HEK293 (cell line): ENCODE results near the gene NAGPA.

Source experiments
- CTCF ChIA-PET: fragments of 350-600 bp; formaldehyde crosslinking; extraction: SDS; loops from one replicate; lab custom pipeline; 2021; ENCODE audit warnings: antibody characterized with exemption; lab: Yijun Ruan, JAX
- POLR2A ChIA-PET: fragments of 300-600 bp; formaldehyde crosslinking; extraction: SDS; loops from one replicate; lab custom pipeline; 2020; ENCODE audit warnings: antibody characterized with exemption, inconsistent platforms; lab: Yijun Ruan, JAX
- H3K27ac ChIP-seq: fragments of 200-500 bp; sonication (Bioruptor generic); 2 replicates; pipeline ENCODE4 v1.5.1; 2014; ENCODE audit warnings: low read depth, low read length, control low read depth, inconsistent platforms; ENCODE audit errors: extremely low read depth
- H3K36me3 ChIP-seq, 2 experiments: fragments of 200-500 bp in 1 of 2; sonication (Bioruptor generic) in 1 of 2; 1 replicate in 1 of 2; 2 replicates in 1 of 2; pipeline ENCODE4 v1.5.1; 2014 to 2017; ENCODE audit warnings: inconsistent platforms in 2 of 2, low read length in 2 of 2; ENCODE audit not compliant: control insufficient read depth in 2 of 2, insufficient read depth in 1 of 2
- H3K4me1 ChIP-seq: fragments of 200-500 bp; sonication (Bioruptor generic); 2 replicates; pipeline ENCODE4 v1.5.1; 2014; ENCODE audit warnings: mild to moderate bottlenecking, low read length, inconsistent platforms; ENCODE audit not compliant: control insufficient read depth, insufficient read depth
- H3K4me3 ChIP-seq: 2 replicates; pipeline ENCODE4 v1.5.1; 2011; ENCODE audit warnings: low read depth, mild to moderate bottlenecking, control low read depth, low read length, moderate library complexity
- H3K9me3 ChIP-seq: fragments of 200-500 bp; sonication (Bioruptor generic); 2 replicates; pipeline ENCODE4 v1.5.1; 2014; ENCODE audit warnings: low read depth, low read length, inconsistent platforms; ENCODE audit not compliant: control insufficient read depth, insufficient read depth
- EGR2 ChIP-seq: fragments of 450-650 bp; formaldehyde crosslinking; IDR thresholded peaks from 2 replicates; pipeline ENCODE4 v1.5.1; 2016; ENCODE audit warnings: low read depth, missing biosample characterization, missing genetic modification characterization
- ZBTB7A ChIP-seq: fragments of 450-650 bp; formaldehyde crosslinking; IDR thresholded peaks from 2 replicates; pipeline ENCODE4 v1.5.1; 2016; ENCODE audit warnings: low read depth, missing biosample characterization, missing genetic modification characterization
- ZFP41 ChIP-seq: fragments of 450-650 bp; formaldehyde crosslinking; IDR thresholded peaks from 2 replicates; pipeline ENCODE4 v1.5.1; 2016; ENCODE audit warnings: missing biosample characterization, missing genetic modification characterization, borderline replicate concordance
- ZNF155 ChIP-seq: fragments of 450-650 bp; formaldehyde crosslinking; IDR thresholded peaks from 2 replicates; pipeline ENCODE4 v1.5.1; 2016; ENCODE audit warnings: missing biosample characterization, missing genetic modification characterization
- ZNF174 ChIP-seq: fragments of 450-650 bp; formaldehyde crosslinking; IDR thresholded peaks from 2 replicates; pipeline ENCODE4 v1.5.0; 2017; ENCODE audit warnings: missing biosample characterization, mild to moderate bottlenecking, missing genetic modification characterization
- ZNF2 ChIP-seq: fragments of 450-650 bp; formaldehyde crosslinking; IDR thresholded peaks from 2 replicates; pipeline ENCODE4 v1.5.1; 2016; ENCODE audit warnings: missing biosample characterization, missing genetic modification characterization
- ZNF214 ChIP-seq: fragments of 450-650 bp; formaldehyde crosslinking; IDR thresholded peaks from 2 replicates; pipeline ENCODE4 v1.5.1; 2017; ENCODE audit warnings: missing biosample characterization, mild to moderate bottlenecking, missing genetic modification characterization, borderline replicate concordance
- ZNF23 ChIP-seq: fragments of 450-650 bp; formaldehyde crosslinking; IDR thresholded peaks from 2 replicates; pipeline ENCODE4 v1.5.1; 2016; ENCODE audit warnings: missing biosample characterization, missing genetic modification characterization, borderline replicate concordance
- ZNF354C ChIP-seq: fragments of 450-650 bp; formaldehyde crosslinking; IDR thresholded peaks from 2 replicates; pipeline ENCODE4 v1.5.1; 2016; ENCODE audit warnings: missing biosample characterization, missing genetic modification characterization, low read depth, borderline replicate concordance
- ZNF391 ChIP-seq: fragments of 450-650 bp; formaldehyde crosslinking; IDR thresholded peaks from 2 replicates; pipeline ENCODE4 v1.5.1; 2016; ENCODE audit warnings: low read depth, missing biosample characterization, missing genetic modification characterization, borderline replicate concordance
- ZNF423 ChIP-seq: fragments of 450-650 bp; formaldehyde crosslinking; IDR thresholded peaks from 2 replicates; pipeline ENCODE4 v1.5.1; 2016; ENCODE audit warnings: missing biosample characterization, missing genetic modification characterization
- ZNF426 ChIP-seq: fragments of 450-650 bp; formaldehyde crosslinking; IDR thresholded peaks from 2 replicates; pipeline ENCODE4 v1.5.1; 2017; ENCODE audit warnings: missing biosample characterization, missing genetic modification characterization, mild to moderate bottlenecking, inconsistent platforms, moderate library complexity
- ZNF571 ChIP-seq: fragments of 450-650 bp; formaldehyde crosslinking; IDR thresholded peaks from 2 replicates; pipeline ENCODE4 v1.5.0; 2017; ENCODE audit warnings: missing biosample characterization, missing genetic modification characterization
- ZNF610 ChIP-seq: fragments of 450-650 bp; formaldehyde crosslinking; IDR thresholded peaks from 2 replicates; pipeline ENCODE4 v1.5.1; 2016; ENCODE audit warnings: missing biosample characterization, missing genetic modification characterization, borderline replicate concordance
- ZNF629 ChIP-seq: fragments of 450-650 bp; formaldehyde crosslinking; IDR thresholded peaks from 2 replicates; pipeline ENCODE4 v1.5.1; 2017; ENCODE audit warnings: missing biosample characterization, missing genetic modification characterization
- ZNF654 ChIP-seq: fragments of 450-650 bp; formaldehyde crosslinking; IDR thresholded peaks from 2 replicates; pipeline ENCODE4 v1.5.1; 2016; ENCODE audit warnings: low read depth, missing biosample characterization, missing genetic modification characterization
- ZNF670 ChIP-seq: fragments of 450-650 bp; formaldehyde crosslinking; IDR thresholded peaks from 2 replicates; pipeline ENCODE4 v1.5.1; 2016; ENCODE audit warnings: missing biosample characterization, missing genetic modification characterization, low read depth
- ZNF830 ChIP-seq: fragments of 450-650 bp; IDR thresholded peaks from 2 replicates; pipeline ENCODE4 v1.5.0; 2018; ENCODE audit warnings: missing biosample characterization, missing genetic modification characterization, low read depth, mild to moderate bottlenecking, moderate library complexity
- TF ChIP-seq, protein P1 (sequence below): fragments of 450-650 bp; formaldehyde crosslinking; IDR thresholded peaks from 2 replicates; pipeline ENCODE4 v1.5.1; 2016; ENCODE audit warnings: missing biosample characterization, missing genetic modification characterization
- TF ChIP-seq, protein P2 (sequence below): fragments of 450-650 bp; formaldehyde crosslinking; IDR thresholded peaks from 2 replicates; pipeline ENCODE4 v1.5.1; 2016; ENCODE audit warnings: missing biosample characterization, missing genetic modification characterization

NAGPA gene

DNA sequence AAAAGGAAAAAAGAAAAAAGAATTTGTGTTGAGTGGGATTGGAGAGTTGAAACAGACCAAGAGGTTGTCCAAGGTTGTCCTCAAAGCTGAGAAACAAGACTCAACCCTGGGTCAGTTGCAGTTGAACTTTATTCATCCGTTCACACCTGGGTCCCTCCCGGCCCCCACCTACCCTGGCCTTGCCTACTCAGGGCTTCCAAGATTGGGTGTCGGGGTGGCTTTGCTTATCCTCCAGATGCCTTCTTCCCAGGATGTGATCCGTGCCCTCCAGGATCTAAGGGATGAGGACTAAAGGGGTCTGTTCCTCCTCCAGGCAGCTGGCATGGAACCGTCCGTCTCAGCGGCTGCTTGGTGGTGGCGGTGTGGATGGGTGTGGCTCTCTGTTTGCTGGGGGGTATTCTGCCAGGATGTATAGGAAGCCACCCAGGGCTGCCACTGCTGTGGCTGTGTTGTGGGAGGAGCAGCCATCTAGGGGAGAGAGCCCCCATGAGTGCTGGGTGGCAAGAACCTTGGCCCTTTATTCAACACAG, 10.3 kb upstream of the NAGPA start:
- Histone ChIP-seq H3K4me1 (no peaks in the 10 kb centered on the region; the same call in 1 of the 2 replicates), H3K4me3 (no peak overlapping the region), H3K36me3 (no peaks in the 10 kb centered on the region), H3K9me3 (no peaks in the 10 kb centered on the region), H3K27ac (no peak overlapping the region)
- no peak for TF ChIP-seq ZNF426 (tag by site-specific recombination)
- no peak for TF ChIP-seq ZNF2 (tag by site-specific recombination)
- TF ChIP-seq ZNF23 (tag by site-specific recombination), result no peak
- TF ChIP-seq ZNF610 (tag by site-specific recombination), result no peak
- TF ChIP-seq, protein P1, sequence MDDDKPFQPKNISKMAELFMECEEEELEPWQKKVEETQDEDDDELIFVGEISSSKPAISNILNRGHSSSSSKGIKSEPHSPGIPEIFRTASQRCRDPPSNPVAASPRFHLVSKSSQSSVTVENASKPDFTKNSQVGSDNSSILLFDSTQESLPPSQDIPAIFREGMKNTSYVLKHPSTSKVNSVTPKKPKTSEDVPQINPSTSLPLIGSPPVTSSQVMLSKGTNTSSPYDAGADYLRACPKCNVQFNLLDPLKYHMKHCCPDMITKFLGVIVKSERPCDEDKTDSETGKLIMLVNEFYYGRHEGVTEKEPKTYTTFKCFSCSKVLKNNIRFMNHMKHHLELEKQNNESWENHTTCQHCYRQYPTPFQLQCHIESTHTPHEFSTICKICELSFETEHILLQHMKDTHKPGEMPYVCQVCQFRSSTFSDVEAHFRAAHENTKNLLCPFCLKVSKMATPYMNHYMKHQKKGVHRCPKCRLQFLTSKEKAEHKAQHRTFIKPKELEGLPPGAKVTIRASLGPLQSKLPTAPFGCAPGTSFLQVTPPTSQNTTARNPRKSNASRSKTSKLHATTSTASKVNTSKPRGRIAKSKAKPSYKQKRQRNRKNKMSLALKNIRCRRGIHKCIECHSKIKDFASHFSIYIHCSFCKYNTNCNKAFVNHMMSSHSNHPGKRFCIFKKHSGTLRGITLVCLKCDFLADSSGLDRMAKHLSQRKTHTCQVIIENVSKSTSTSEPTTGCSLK (tag by site-specific recombination), result no peak
- TF ChIP-seq ZNF571 (tag by site-specific recombination), result no peak
- TF ChIP-seq ZNF423, result no peak
- no peak for TF ChIP-seq ZNF214 (tag by site-specific recombination)
- TF ChIP-seq ZNF830, result no peak
- no peak for TF ChIP-seq ZNF391 (tag by site-specific recombination)
- no peak for TF ChIP-seq ZNF670 (tag by site-specific recombination)
- TF ChIP-seq EGR2, result no peak
- TF ChIP-seq ZNF155 (tag by site-specific recombination), result no peak
- no peak for TF ChIP-seq ZNF354C (tag by site-specific recombination)
- TF ChIP-seq ZBTB7A, result no peak
- CTCF ChIA-PET, result interaction anchor here (0.6 to 2.2 kb wide), 3 partner anchors 10 to 91 kb away, joined by 3 to 12 read pairs (median 3); no protein-coding TSS in a partner anchor
- POLR2A ChIA-PET, result no interaction called here

DNA sequence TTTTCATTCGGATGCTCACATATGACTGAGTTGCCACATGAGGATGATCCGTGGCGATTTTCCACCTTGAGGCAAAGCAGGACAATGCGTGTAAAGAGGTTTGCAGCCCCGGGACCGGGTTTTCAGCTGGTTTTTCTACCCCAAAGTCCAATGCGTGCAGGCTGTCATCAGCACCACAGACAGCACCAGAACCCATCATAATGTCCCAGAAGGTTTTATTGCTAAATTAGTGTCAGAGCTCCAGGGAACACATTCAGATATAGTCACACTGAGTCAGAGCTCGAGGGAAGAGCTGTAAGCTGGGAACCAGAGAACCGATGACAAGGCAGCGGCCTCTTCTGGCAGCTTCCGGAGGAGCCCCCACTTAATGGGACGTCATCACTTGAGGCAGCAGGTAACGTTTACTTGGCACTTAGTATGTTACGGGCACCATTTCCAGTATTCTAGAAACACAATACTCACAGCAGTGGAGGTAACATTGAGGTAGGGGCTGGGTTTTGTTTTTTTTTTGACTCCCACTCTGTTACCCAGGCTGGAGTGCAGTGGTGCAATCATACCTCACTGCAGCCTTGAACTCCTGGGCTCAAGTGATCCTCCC, 8.9 kb upstream of the NAGPA start:
- Histone ChIP-seq H3K27ac (no peak overlapping the region), H3K36me3 (no peaks in the 10 kb centered on the region), H3K9me3 (no peaks in the 10 kb centered on the region), H3K4me3 (no peak overlapping the region)
- POLR2A ChIA-PET, result no interaction called here
- TF ChIP-seq ZBTB7A (no peak), ZNF654 (tag by site-specific recombination) (peak; percentile 40), ZNF174 (tag by site-specific recombination) (no peak), ZNF629 (peak; percentile 69), ZFP41 (tag by site-specific recombination) (no peak)
- TF ChIP-seq, protein P2, sequence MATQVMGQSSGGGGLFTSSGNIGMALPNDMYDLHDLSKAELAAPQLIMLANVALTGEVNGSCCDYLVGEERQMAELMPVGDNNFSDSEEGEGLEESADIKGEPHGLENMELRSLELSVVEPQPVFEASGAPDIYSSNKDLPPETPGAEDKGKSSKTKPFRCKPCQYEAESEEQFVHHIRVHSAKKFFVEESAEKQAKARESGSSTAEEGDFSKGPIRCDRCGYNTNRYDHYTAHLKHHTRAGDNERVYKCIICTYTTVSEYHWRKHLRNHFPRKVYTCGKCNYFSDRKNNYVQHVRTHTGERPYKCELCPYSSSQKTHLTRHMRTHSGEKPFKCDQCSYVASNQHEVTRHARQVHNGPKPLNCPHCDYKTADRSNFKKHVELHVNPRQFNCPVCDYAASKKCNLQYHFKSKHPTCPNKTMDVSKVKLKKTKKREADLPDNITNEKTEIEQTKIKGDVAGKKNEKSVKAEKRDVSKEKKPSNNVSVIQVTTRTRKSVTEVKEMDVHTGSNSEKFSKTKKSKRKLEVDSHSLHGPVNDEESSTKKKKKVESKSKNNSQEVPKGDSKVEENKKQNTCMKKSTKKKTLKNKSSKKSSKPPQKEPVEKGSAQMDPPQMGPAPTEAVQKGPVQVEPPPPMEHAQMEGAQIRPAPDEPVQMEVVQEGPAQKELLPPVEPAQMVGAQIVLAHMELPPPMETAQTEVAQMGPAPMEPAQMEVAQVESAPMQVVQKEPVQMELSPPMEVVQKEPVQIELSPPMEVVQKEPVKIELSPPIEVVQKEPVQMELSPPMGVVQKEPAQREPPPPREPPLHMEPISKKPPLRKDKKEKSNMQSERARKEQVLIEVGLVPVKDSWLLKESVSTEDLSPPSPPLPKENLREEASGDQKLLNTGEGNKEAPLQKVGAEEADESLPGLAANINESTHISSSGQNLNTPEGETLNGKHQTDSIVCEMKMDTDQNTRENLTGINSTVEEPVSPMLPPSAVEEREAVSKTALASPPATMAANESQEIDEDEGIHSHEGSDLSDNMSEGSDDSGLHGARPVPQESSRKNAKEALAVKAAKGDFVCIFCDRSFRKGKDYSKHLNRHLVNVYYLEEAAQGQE (tag by site-specific recombination), result peak; percentile 78
- TF ChIP-seq, all 188 proteins: peak for 3
- CTCF ChIA-PET, result interaction anchor here (0.8 to 1.3 kb wide), 5 partner anchors 9 to 98 kb away, joined by 3 to 4 read pairs (median 3); partner anchors contain the start of gene NAGPA
- no peaks in the 10 kb centered on the region; the same call in 1 of the 2 replicates for H3K4me1 ChIP-seq
